Effector memory CD8-positive, alpha-beta T cell (primary cell): Measurements from ENCODE around the gene CCL3.

ENCODE experiments used
- ATAC-seq: fragments of 150-1000 bp; cut with Tn5 transposase; replicated peaks from 2 replicates; pipeline ENCODE4 v1.10.0; 2021; ENCODE audit warnings: mild to moderate bottlenecking, moderate library complexity
- DNase-seq, 3 experiments: peaks; one replicate each; pipeline ENCODE4 v3.0.0; 2021
- H3K27ac Mint-ChIP-seq, 2 donors: one replicate each; pipeline ENCODE4 v1.8.0; 2022; ENCODE audit warnings: mild to moderate bottlenecking in 2 of 2, mixed read lengths in 2 of 2, moderate library complexity in 2 of 2
- H3K27me3 Mint-ChIP-seq, 2 donors: one replicate each; pipeline ENCODE4 v1.8.0; 2022; ENCODE audit warnings: mixed read lengths in 2 of 2
- H3K36me3 Mint-ChIP-seq: one replicate; pipeline ENCODE4 v1.8.0; 2022; ENCODE audit warnings: mild to moderate bottlenecking, moderate library complexity, mixed read lengths; ENCODE audit not compliant: insufficient read depth
- H3K4me1 Mint-ChIP-seq, 2 donors: one replicate each; pipeline ENCODE4 v1.8.0; 2022; ENCODE audit warnings: low read depth in 2 of 2, mixed read lengths in 2 of 2
- H3K4me3 Mint-ChIP-seq, 2 donors: one replicate each; pipeline ENCODE4 v1.8.0; 2022; ENCODE audit warnings: mild to moderate bottlenecking in 2 of 2, mixed read lengths in 2 of 2, moderate library complexity in 2 of 2
- H3K9me3 Mint-ChIP-seq, 2 donors: one replicate each; pipeline ENCODE4 v1.8.0; 2022; ENCODE audit warnings: mixed read lengths in 2 of 2

The CCL3 gene

GRCh38 chr17:36069136-36069535, 20.8 kb downstream of the CCL3 start:
- Mint-ChIP-seq H3K9me3 (no peaks in the 10 kb centered on the region), H3K4me1 (peaks cover 61 to 76% of the 10 kb centered on the region in 2 donors), H3K4me3 (peak overlapping the region; percentile 27 to 53), H3K27ac (peak overlapping the region; percentile 89 to 93), H3K27me3 (no peaks in the 10 kb centered on the region), H3K36me3 (peaks cover 5% of the 10 kb centered on the region)
- DNase-seq: no peak
- no peak for ATAC-seq

GRCh38 chr17:36068524-36068923, 21.4 kb downstream of the CCL3 start:
- peaks cover 62 to 78% of the 10 kb centered on the region in 2 donors for H3K4me1 Mint-ChIP-seq
- peak overlapping the region; percentile 89 to 93 for H3K27ac Mint-ChIP-seq
- DNase-seq (no peak), ATAC-seq (no peak)
- peak overlapping the region in 1 of 2 donors; percentile 18 for H3K4me3 Mint-ChIP-seq
- peaks cover 5% of the 10 kb centered on the region for H3K36me3 Mint-ChIP-seq
- no peaks in the 10 kb centered on the region for H3K27me3 Mint-ChIP-seq
- H3K9me3 Mint-ChIP-seq: no peaks in the 10 kb centered on the region

GRCh38 chr17:36066365-36066985, 23.5 kb downstream of the CCL3 start:
- ATAC-seq (peak; percentile 95), DNase-seq (peak; percentile 50 to 62 (median 52))
- Mint-ChIP-seq H3K27ac (peak overlapping the region; percentile 86 to 89), H3K27me3 (no peaks in the 10 kb centered on the region), H3K36me3 (peaks cover 5% of the 10 kb centered on the region), H3K9me3 (no peaks in the 10 kb centered on the region), H3K4me3 (peak overlapping the region; percentile 33 to 59), H3K4me1 (peaks cover 50 to 66% of the 10 kb centered on the region in 2 donors)

- no peak for DNase-seq
- no peaks in the 10 kb centered on the region for H3K9me3 Mint-ChIP-seq
- peak within 1 kb of the TSS in 1 of 2 donors; percentile 7 for H3K4me3 Mint-ChIP-seq
- no peak for ATAC-seq
- H3K36me3 Mint-ChIP-seq: peaks cover 5% of the 10 kb centered on the region
- peaks cover 29 to 45% of the 10 kb centered on the region in 2 donors for H3K4me1 Mint-ChIP-seq
- no peaks in the 10 kb centered on the region for H3K27me3 Mint-ChIP-seq
- peak within 1 kb of the TSS; percentile 59 to 86 for H3K27ac Mint-ChIP-seq
Measured at GRCh38 chr17:36063786-36064541, 26.0 kb downstream of the CCL3 start, which contains the start of gene CCL18. Gene CCL18, plus strand, starts transcription at chr17:36064272. Its CDS starts 71 bp downstream, at chr17:36064343.

- Mint-ChIP-seq H3K4me1 (peaks cover 12 to 27% of the 10 kb centered on the region in 2 donors), H3K4me3 (no peak overlapping the region), H3K27me3 (no peaks in the 10 kb centered on the region), H3K9me3 (no peaks in the 10 kb centered on the region), H3K27ac (no peak overlapping the region), H3K36me3 (no peaks in the 10 kb centered on the region)
- ATAC-seq (no peak), DNase-seq (no peak)
Measured at GRCh38 chr17:36060816-36061215, 29.1 kb downstream of the CCL3 start.

GRCh38 chr17:36059406-36059805, 30.5 kb downstream of the CCL3 start:
- Mint-ChIP-seq H3K36me3 (no peaks in the 10 kb centered on the region), H3K27ac (no peak overlapping the region), H3K4me3 (no peak overlapping the region), H3K27me3 (no peaks in the 10 kb centered on the region), H3K9me3 (no peaks in the 10 kb centered on the region), H3K4me1 (peaks cover 8 to 22% of the 10 kb centered on the region in 2 donors)
- DNase-seq: no peak
- ATAC-seq: no peak

GRCh38 chr17:36057911-36058310, 32.0 kb downstream of the CCL3 start:
- no peak for ATAC-seq
- H3K27ac Mint-ChIP-seq: no peak overlapping the region
- H3K4me3 Mint-ChIP-seq: no peak overlapping the region
- H3K4me1 Mint-ChIP-seq: peaks cover 4 to 14% of the 10 kb centered on the region in 2 donors
- no peak for DNase-seq
- H3K27me3 Mint-ChIP-seq: no peaks in the 10 kb centered on the region
- H3K36me3 Mint-ChIP-seq: no peaks in the 10 kb centered on the region
- no peaks in the 10 kb centered on the region for H3K9me3 Mint-ChIP-seq

GRCh38 chr17:36055921-36056520, 33.9 kb downstream of the CCL3 start:
- H3K9me3 Mint-ChIP-seq: no peaks in the 10 kb centered on the region
- peaks cover 4 to 9% of the 10 kb centered on the region in 2 donors for H3K4me1 Mint-ChIP-seq
- no peaks in the 10 kb centered on the region for H3K27me3 Mint-ChIP-seq
- no peak for ATAC-seq
- no peak overlapping the region for H3K4me3 Mint-ChIP-seq
- no peak for DNase-seq
- H3K27ac Mint-ChIP-seq: no peak overlapping the region
- H3K36me3 Mint-ChIP-seq: no peaks in the 10 kb centered on the region

GRCh38 chr17:36055171-36055570, 34.8 kb downstream of the CCL3 start:
- Mint-ChIP-seq H3K27ac (no peak overlapping the region), H3K4me1 (peaks cover 4 to 9% of the 10 kb centered on the region in 2 donors), H3K36me3 (no peaks in the 10 kb centered on the region), H3K4me3 (no peak overlapping the region), H3K27me3 (no peaks in the 10 kb centered on the region), H3K9me3 (peaks cover 1 to 2% of the 10 kb centered on the region in 2 donors)
- DNase-seq (no peak), ATAC-seq (no peak)

- no peak for DNase-seq
- Mint-ChIP-seq H3K27me3 (no peaks in the 10 kb centered on the region), H3K27ac (no peak overlapping the region), H3K4me1 (peaks cover 0 to 9% of the 10 kb centered on the region in 2 donors), H3K4me3 (no peak overlapping the region), H3K9me3 (peaks cover 6 to 9% of the 10 kb centered on the region in 2 donors), H3K36me3 (no peaks in the 10 kb centered on the region)
- no peak for ATAC-seq
Measured at GRCh38 chr17:36049643-36050042, 40.3 kb downstream of the CCL3 start.

- H3K9me3 Mint-ChIP-seq: peaks cover 6 to 9% of the 10 kb centered on the region in 2 donors
- H3K27me3 Mint-ChIP-seq: no peaks in the 10 kb centered on the region
- no peaks in the 10 kb centered on the region for H3K36me3 Mint-ChIP-seq
- ATAC-seq: no peak
- no peak overlapping the region for H3K4me3 Mint-ChIP-seq
- no peak overlapping the region for H3K27ac Mint-ChIP-seq
- H3K4me1 Mint-ChIP-seq: peaks cover 0 to 9% of the 10 kb centered on the region in 2 donors
- no peak for DNase-seq
Measured at GRCh38 chr17:36048066-36048465, 41.9 kb downstream of the CCL3 start.
